HTR-8/SVneo (cell line): ENCODE measurements around the gene KRTAP4-5.
A peak's percentile ranks its signal among the peaks of the same experiment; 100 is the strongest.
"Not testable (repeated sequence)": the region's sequence is repeated elsewhere in the genome, so short reads cannot be mapped to it uniquely, and the experiment has no call there.

Experiments
- DNase-seq: peaks from one replicate; pipeline ENCODE4 v3.0.0; 2011; ENCODE audit warnings: low spot score, mixed read lengths; ENCODE audit not compliant: insufficient read length
- FAIRE-seq: peaks from 2 replicates; lab custom pipeline; 2011; peaks lifted over from hg19 to GRCh38; lab: Jason Lieb, UNC

Gene KRTAP4-5

DNA sequence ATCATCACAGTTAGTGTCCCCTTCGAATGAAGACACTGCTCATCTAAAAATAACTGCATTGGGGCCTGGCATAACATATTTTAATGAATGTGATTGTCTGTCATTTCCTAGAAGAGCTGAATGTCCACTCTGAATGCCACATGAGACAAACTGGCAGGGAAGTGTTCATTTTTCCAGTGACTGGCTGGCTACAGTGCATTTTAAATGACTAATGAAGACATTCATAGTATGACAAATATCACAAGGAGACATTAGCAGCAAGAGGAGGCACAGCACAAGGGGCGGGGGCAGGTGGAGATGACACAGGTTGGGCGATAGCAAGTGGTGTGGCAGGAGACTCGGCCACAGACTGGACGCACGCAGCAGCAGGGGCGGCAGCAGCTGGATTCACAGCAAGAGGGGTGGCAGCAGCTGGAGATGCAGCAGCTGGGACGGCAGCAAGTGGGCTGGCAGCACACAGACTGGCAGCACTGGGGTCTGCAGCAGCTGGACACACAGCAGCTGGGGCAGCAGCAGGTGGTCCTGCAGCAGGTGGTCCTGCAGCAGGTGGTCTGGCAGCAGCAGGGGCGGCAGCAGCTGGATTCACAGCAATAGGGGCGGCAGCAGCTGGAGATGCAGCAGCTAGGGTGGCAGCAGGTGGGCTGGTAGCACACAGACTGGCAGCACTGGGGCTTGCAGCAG, 514 bp downstream of the KRTAP4-5 start:
- FAIRE-seq = peak; percentile 92
- not testable (repeated sequence) for DNase-seq

DNA sequence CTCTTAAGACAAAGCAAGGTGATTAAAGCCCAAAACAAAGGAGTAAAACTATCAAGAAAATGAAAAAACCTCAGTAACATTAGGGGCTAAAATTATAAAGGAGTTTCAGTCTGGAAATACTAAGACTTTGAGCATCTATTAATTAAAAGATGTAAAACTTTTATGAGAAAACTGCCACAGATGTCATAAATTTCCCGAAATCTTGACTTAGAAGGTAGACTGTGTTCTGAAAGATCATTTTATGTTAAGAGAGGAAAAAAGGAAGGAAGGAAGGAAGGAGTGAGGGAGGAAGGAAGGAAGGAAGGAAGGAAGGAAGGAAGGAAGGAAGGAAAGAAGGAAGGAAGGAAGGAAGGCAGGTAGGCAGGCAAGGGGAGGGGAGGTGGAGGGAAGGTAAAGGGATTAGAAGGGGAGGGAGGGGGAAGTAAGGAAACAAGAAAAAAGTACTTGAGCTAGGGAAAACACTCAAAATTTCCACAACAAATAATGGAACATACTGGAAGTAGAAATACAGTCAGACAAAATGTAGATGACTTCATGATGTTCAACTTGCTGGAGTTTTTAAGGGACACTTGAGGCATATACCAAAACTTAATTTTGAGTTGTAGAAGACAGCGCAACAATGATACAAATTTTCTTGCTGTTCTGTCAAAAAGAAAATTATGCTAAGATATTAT, 2.0 kb downstream of the KRTAP4-5 start:
- DNase-seq (no peak), FAIRE-seq (no peak)

DNA sequence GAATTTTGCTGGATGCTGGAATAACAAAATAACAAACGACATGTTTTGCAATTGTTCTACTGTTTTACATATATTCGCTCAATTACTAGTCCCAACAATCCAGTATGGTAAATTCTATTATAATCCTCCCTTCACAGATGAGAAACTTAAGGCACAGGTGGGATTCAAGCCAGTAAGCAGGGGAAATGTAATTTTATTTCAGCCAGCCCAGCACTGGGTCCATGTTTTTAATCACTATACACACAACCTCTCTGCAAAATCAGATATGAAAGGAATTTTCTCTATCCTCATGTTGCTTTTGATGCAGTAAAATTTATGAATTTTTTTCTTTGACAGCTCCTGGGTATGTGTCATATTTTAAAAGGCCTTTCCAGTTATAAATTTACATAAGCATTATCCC, 4.4 kb downstream of the KRTAP4-5 start:
- DNase-seq (no peak), FAIRE-seq (no peak)

DNA sequence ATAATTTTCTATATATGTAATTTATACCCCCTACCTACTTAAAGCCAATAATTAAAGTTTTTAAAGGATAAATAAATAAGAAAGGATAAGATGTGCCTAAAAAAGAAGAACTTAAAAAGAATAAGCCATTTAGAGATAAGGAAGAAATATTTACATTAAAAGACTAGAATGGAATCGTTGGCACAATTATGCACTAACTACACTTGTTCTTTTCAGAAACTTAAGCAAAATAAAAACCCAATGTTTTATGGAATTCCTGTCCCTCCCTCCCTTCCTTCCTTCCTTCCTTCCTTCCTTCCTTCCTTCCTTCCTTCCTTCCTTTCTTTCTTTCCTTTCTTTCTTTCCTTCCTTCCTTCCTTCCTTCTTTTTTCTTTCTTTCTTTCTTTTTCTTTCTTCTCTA, 4.8 kb downstream of the KRTAP4-5 start:
- DNase-seq = no peak

DNA sequence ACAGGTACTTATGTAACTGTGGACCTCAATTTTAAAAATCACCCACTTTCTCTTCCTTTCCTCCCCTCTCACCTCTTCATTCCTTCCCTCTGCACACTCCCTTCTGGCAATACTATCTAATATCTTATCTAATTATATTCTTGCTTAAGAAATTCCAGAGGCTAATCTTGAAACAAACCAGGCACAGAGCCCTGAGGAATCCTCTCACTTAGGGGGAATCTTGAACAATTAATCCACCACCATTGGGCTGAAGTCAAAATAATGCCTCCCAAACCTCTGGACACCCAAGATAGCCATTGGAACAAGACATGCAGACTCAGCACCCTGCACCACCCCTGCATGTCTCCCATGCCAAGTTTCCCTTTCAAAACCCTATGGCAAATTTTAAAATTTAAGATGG, 8.3 kb downstream of the KRTAP4-5 start:
- FAIRE-seq (no peak), DNase-seq (no peak)

More for the DNA sequence above, 4.8 kb downstream of the KRTAP4-5 start:
- FAIRE-seq = no peak

DNA sequence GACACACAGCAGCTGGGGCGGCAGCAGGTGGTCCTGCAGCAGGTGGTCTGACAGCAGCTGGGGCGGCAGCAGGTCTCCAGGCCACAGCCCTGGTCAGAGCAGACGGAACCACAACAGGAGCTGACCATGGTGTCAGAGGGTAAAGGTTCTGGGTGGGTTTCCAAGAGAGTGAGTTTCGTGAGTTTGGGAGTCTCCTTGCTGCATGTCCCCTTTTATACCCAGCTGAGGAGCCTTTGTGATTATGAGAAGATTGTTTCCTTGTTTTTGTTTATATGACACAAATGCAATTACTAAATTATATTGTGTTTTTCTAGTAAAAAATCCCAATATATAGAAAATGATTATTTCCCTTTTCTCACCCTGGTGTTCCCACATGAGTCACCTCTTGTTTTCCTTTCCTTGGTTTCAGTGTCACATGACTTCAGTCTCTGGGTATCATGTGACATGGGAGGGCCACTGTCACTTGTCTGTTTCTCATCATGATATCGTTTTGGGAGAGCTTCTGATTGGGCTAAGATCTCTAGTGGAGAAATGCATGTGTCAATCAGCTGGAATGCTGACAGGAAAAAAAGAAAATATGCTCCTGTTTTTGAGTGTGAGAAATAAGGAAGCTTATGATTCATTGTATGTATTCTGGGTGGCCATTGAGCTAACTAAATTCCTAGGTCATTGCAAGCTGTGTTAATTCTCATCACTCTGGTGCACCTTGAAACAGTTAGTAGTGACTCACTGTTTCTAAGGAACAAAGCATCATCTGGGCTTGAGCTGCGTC, 9.1 kb downstream of the KRTAP4-5 start, which contains the start of gene KRTAP4-6:
KRTAP4-6 (minus strand) TSS at position 185 of the 772 bp plus-strand sequence; CDS start at position 128, 57 bp downstream.
- DNase-seq = peak; percentile 18
- FAIRE-seq = peak; percentile 38

DNA sequence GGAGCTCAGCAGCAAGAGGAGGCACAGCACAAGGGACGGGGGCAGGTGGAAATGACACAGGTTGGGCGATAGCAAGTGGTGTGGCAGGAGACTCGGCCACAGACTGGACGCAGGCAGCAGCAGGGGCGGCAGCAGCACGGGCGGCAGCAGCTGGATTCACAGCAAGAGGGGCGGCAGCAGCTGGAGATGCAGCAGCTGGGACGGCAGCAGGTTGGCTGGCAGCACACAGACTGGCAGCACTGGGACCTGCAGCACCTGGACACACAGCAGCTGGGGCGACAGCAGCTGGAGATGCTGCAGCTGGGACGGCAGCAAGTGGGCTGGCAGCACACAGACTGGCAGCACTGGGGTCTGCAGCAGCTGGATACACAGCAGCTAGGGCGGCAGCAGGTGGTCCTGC, 9.8 kb downstream of the KRTAP4-5 start:
- FAIRE-seq = peak; percentile 92
- not testable (repeated sequence) for DNase-seq

DNA sequence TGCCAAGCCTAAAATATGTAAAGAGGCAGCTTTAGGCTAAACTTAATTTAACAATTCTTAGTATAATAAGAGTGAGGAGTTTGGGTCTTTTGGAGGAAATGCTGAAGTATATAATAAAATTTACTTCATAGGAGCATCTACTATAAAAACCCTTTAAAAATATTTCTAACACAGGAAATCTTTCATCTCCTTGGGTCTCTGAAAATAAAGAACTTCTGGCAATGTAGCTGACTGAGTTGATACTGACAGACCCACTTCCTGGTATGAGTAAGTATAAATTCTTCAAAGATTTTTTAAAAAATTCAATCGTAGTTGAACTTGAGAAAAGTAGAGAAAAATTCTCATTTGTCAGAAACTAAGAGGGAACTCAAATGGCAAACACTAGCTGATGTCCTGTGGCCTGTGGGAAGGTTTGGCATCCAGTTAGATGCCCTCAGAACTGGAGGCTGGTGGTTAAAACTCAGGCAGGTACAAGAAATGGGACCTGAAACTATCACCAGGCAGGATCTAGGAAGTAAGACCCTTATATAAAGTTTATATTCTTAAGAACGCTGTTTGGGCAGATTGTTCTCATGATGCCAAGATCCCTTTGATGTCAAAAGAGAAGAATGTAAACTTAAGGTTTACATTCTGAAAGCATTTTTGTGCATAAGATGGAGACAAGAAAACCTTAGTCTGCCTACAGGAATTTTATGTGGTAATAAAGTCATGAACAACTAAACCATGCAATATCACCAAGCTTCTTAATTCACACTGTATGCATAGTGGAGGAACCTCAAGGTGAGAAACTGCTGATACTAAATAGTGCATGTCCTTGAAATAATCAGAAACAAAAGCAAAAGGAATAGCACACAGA, 15.5 kb downstream of the KRTAP4-5 start:
- FAIRE-seq (no peak), DNase-seq (no peak)

DNA sequence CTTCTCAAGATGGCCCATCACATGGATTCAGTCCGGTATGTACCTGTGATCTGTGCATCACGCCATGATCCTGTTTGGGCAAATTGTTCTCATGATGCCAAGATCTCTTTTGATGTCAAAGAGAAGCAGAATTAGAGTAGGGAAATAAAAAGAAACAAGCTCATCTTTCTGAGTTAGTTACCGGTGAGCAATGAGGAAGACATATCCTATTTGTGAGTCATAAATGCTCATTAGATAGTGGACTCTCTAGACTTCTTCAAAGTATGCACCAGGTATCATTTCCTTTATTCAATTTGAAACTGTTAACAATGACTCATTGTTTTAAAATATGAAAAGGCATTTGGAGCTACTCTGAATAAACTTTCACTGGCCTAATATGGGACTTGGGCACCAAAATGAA, 17.6 kb downstream of the KRTAP4-5 start:
- FAIRE-seq (peak; percentile 38), DNase-seq (peak; percentile 22)

DNA sequence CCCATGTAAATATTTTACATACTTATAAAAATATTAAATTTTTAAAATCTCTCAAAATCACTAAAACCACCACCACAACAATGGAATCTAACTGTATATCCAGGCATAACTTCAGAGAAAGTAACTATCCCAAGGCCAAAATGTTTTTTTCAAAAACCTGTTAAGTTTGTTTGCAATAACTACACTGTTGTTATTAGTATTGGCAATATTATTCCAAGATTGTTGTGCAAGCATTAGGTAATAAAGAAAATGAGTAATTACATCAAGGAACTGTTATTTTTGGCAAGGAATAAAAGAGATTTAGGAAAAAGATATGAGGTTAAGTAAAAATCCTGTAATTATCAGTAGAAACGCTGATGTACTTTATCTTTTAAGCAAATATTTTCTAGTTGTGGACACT, 22.3 kb downstream of the KRTAP4-5 start:
- no peak for FAIRE-seq
- no peak for DNase-seq

DNA sequence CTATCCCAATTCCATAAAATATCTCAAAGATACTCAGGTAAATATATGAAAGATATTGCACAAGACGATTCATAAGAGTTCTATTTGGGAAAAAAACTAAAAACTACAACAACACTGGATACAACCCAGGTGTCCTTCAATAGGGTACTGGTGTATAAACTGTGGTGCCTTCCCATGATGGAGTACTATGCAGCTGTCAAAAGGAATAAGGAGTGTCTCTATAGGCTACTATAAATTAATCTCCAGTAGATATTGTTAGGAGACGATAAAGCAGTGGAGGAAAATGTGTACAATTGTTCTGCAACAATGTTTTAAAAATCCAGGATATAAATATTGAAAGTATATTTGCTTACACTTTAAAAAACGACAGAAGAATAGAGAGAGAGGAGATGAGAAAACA, 23.2 kb downstream of the KRTAP4-5 start:
- DNase-seq (no peak), FAIRE-seq (no peak)

DNA sequence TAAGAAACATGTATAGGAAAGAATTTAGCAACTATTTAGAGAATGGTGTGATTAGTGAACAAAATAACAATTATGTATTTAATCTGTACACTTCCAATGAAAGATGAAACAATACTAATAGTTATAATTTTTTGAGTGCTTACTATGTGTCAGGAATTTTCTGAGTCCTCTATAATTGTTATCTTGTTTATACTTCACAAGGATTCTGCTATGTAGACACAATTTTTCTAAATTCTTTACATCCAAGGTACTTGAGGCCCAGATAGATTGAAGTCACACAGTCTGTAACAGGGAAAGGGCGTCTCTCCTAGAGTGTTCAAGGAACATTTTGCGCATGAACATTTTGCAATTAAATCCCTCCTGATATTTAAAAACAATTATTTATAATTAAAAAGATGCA, 24.6 kb downstream of the KRTAP4-5 start:
- FAIRE-seq (no peak), DNase-seq (no peak)

DNA sequence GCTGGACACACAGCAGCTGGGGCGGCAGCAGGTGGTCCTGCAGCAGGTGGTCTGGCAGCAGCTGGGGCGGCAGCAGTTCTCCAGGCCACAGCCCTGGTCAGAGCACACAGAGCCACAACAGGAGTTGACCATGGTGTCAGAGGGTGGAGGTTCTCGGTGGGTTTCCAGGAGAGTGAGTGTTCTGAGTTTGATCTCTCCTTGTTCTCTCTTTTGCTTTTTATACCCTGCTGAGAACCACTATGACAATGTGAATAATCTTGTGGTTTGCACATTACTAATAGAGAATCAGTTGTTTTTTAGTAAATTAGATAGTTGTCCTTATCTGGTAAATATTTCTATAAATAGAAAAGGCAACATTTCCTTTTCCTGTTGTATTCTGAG, 25.6 kb downstream of the KRTAP4-5 start, which contains the start of gene KRTAP4-12:
KRTAP4-12 (minus strand) TSS at position 192 of the 381 bp plus-strand sequence; CDS start at position 132, 60 bp downstream.
- not testable (repeated sequence) for DNase-seq, FAIRE-seq

DNA sequence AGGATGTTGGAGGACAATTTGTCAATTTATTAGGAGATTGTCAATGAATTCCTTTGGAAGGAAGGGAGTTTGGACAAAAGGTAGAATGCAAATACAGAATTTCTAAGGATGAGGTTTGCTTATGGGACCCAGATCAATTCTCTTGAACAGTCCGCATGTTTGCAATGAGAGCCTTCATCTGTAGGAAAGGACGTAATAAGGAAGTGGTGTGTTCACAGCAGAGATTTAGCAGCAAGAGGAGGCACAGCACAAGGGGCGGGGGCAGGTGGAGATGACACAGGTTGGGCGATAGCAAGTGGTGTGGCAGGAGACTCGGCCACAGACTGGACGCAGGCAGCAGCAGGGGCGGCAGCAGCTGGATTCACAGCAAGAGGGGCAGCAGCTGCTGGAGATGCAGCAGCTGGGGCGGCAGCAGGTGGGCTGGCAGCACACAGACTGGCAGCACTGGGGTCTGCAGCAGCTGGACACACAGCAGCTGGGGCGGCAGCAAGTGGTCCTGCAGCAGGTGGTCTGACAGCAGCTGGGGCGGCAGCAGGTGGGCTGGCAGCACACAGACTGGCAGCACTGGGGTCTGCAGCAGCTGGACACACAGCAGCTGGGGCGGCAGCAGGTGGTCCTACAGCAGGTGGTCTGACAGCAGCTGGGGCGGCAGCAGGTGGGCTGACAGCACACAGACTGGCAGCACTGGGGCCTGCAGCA, 26.2 kb downstream of the KRTAP4-5 start:
- not testable (repeated sequence) for DNase-seq
- peak; percentile 13 for FAIRE-seq

DNA sequence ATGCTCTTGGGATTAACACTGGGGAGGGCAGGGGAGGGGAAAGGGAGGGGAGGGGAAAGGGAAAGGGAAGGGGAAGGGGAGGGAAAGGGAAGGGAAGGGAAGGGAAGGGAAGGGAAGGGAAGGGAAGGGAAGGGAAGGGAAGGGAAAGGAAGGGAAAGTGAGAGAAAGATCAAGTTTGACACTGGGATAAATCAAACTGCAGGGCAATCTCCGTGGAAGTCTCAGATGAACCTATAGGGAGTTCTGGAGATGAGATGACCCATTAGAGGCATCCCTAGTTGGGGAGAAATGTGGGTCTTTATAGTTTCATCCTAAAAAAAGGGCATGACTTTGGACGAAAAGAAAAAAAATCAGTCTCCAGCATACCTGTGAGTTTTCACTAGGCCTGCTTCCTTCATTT, 27.9 kb downstream of the KRTAP4-5 start:
- FAIRE-seq = no peak
- no peak for DNase-seq

DNA sequence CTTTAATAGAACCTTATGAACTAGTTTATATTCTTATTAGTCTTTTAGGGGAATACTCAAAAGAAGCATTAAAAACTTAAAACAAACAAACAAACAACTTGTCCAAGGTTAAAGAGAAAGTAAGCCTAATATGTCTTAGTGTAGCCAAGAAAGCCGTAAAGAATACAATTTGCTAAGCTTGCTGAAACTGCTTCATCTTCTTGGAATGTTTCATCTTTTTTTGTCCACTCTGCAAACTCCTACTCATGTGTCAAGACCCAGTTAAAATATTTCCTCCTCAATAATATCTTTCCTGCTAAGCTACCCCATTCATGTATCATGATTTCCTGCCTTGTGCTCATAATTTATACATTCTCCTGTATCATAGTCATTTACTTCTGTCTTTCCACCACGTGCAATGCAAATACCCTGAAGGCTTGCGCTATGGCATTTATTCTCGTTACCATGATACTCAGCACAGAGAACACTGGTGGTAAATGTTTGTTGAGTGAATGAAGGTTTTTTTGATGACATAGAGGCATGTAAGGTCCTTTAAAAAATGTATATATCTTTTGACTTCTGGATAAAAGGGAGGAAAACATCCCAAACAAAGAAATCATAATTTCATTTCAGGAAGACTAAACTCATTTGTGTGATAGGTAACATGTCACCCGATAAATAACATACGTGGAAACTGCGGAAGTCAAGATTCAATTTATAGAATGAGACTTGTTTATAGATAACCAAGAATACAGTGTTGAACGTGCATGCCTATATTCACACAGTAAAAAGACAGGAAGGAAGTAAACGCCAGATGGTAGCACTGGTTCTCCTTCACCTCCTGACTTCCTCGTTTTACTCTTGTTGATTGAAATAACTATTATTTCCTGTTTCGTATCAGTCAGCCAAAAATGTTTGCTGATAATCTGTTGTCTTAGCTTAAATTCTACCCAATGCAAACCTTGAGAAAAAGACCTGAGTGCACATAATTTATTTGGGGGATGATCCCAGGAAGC, 29.6 kb downstream of the KRTAP4-5 start:
- peak; percentile 96 for FAIRE-seq
- DNase-seq = not testable (repeated sequence)

DNA sequence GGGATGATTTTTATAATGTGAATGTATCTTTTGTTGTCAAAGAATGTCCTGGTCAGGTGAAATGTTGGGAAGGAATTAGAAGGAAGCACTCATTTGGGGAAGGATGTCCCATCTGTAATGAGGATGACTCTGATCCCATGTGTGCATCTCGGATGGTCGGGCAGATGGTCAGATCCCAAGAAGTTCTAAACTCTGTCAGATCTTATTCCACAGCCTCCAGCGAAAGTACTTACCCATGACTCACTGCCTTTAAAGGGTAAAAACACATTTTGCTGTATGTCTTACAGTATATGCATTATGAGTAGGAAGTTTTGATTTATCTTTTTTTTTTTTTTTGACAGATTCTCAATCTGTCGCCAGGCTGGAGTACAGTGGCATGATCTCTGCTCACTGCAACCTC, 30.9 kb downstream of the KRTAP4-5 start:
- DNase-seq (peak; percentile 25), FAIRE-seq (peak; percentile 94)

DNA sequence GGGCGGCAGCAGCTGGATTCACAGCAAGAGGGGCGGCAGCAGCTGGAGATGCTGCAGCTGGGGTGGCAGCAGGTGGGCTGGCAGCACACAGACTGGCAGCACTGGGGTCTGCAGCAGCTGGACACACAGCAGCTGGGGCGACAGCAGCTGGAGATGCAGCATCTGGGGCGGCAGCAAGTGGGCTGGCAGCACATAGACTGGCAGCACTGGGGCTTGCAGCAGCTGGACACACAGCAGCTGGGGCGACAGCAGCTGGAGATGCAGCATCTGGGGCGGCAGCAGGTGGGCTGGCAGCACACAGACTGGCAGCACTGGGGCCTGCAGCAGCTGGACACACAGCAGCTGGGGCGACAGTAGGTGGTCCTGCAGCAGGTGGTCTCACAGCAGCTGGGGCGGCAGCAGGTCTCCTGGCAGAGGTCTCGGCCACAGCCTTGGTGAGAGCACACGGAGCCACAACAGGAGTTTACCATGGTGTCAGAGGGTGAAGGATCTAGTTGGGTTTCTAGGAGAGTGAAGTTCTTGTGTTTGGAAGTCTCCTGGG, 31.7 kb downstream of the KRTAP4-5 start, which contains the start of gene KRTAP4-11:
KRTAP4-11 (minus strand) TSS at position 528 of the 541 bp plus-strand sequence; CDS start at position 470, 58 bp downstream.
- DNase-seq = not testable (repeated sequence)
- FAIRE-seq = peak; percentile 58
